HepG2 (cell line): ENCODE measurements around the gene BCL2L1. TPM values are rescaled to one million over a fixed set of nuclear protein-coding genes. Genes with fewer than 3 reads are reported as not detected.

Source experiments
- CAMTA2 ChIP-seq: sonication (generic); formaldehyde crosslinking; IDR thresholded peaks from 2 replicates; pipeline ENCODE4 v1.4.0; 2020; ENCODE audit warnings: mild to moderate bottlenecking, missing genetic modification reagents, borderline replicate concordance
- CHCHD3 ChIP-seq: sonication (generic); formaldehyde crosslinking; IDR thresholded peaks from 2 replicates; pipeline ENCODE4 v1.8.0; 2022; ENCODE audit warnings: mild to moderate bottlenecking, missing genetic modification reagents, moderate library complexity
- FOXK2 ChIP-seq: fragments of 450-650 bp; IDR thresholded peaks from 2 replicates; pipeline ENCODE4 v1.6.1; 2016
- HNF1B ChIP-seq: sonication (generic); formaldehyde crosslinking; IDR thresholded peaks from 2 replicates; pipeline ENCODE4 v1.5.1; 2020; ENCODE audit warnings: mild to moderate bottlenecking, moderate library complexity, missing genetic modification reagents
- IKZF1 ChIP-seq: fragments of 450-650 bp; IDR thresholded peaks from 2 replicates; pipeline ENCODE4 v1.7.1; 2016
- SCMH1 ChIP-seq: sonication (generic); formaldehyde crosslinking; IDR thresholded peaks from 2 replicates; pipeline ENCODE4 v1.9.0; 2021; ENCODE audit warnings: missing genetic modification reagents, mild to moderate bottlenecking, borderline replicate concordance
- SMYD3 ChIP-seq: sonication (generic); formaldehyde crosslinking; IDR thresholded peaks from 2 replicates; pipeline ENCODE4 v1.8.1; 2023; ENCODE audit warnings: mild to moderate bottlenecking, missing genetic modification reagents
- SP1 ChIP-seq, 2 experiments: fragments of 450-650 bp in 1 of 2; sonication (generic) in 1 of 2; formaldehyde crosslinking in 1 of 2; IDR thresholded peaks; 2 replicates each; pipeline versions ENCODE4 v1.4.0 to v1.6.1; 2016 to 2020; ENCODE audit warnings: missing genetic modification reagents in 1 of 2
- ZNF331 ChIP-seq: sonication (generic); formaldehyde crosslinking; IDR thresholded peaks from 2 replicates; pipeline ENCODE4 v1.4.0; 2020; ENCODE audit warnings: missing genetic modification reagents
- ZNF512B ChIP-seq: sonication (generic); formaldehyde crosslinking; IDR thresholded peaks from 2 replicates; pipeline ENCODE4 v1.5.1; 2020; ENCODE audit warnings: missing genetic modification reagents, mild to moderate bottlenecking, borderline replicate concordance
- ZNF546 ChIP-seq: sonication (generic); formaldehyde crosslinking; conservative IDR thresholded peaks from 2 replicates; pipeline ENCODE4 v1.8.1; 2023; ENCODE audit warnings: mild to moderate bottlenecking, missing genetic modification reagents
- ZNF766 ChIP-seq: sonication (generic); formaldehyde crosslinking; IDR thresholded peaks from 2 replicates; pipeline ENCODE4 v1.5.0; 2020; ENCODE audit warnings: missing genetic modification reagents, borderline replicate concordance
- polyA plus RNA-seq, 8 experiments: library from polyadenylated mRNA; depleted of rRNA in 3 of 8; stranded (reverse) in 7 of 8; unstranded in 1 of 8; fragments of >200 nt; fragmentation: Illumina TruSeq in 4 of 8; extraction: Trizol in 4 of 8; gene quantifications; 2 replicates each; pipeline versions ENCODE4 v1.2.1 to v1.2.3, GENCODE V29; 2011 to 2016; ENCODE audit warnings: low read depth in 4 of 8, missing spikeins in 1 of 8, mixed read lengths in 1 of 8; ENCODE audit not compliant: insufficient read depth in 1 of 8
- total RNA-seq, 5 experiments: library from RNA; depleted of rRNA; stranded (reverse); fragments of >200 nt; fragmentation: Illumina TruSeq; extraction: Trizol; gene quantifications; 2 replicates each; pipeline ENCODE4 v1.2.3, GENCODE V29; 2016; ENCODE audit warnings: low read depth in 1 of 5
- TF ChIP-seq, protein P1 (sequence below): sonication (generic); formaldehyde crosslinking; IDR thresholded peaks from 2 replicates; pipeline ENCODE4 v1.5.0; 2020; ENCODE audit warnings: mild to moderate bottlenecking, missing genetic modification reagents, borderline replicate concordance
- TF ChIP-seq, protein P2 (sequence below): IDR thresholded peaks from 2 replicates; pipeline ENCODE4 v1.6.1; 2016; ENCODE audit warnings: low read depth, borderline replicate concordance
- TF ChIP-seq, protein P3 (sequence below): sonication (generic); formaldehyde crosslinking; IDR thresholded peaks from 2 replicates; pipeline ENCODE4 v1.8.0; 2022; ENCODE audit warnings: missing genetic modification reagents, mild to moderate bottlenecking, borderline replicate concordance

Gene BCL2L1
- total and polyA plus RNA-seq, 2 of the 13 experiments (the other 11 are each of a cell fraction or from before 2014, with no cell fraction given) = 164 to 258 TPM

GRCh38 chr20:31679357-31680285 is 43.0 kb downstream of the BCL2L1 start (continued):
- TF ChIP-seq ZNF512B (CRISPR knock-in tag) (no peak), SMYD3 (CRISPR knock-in tag) (no peak), CAMTA2 (CRISPR knock-in tag) (0 out of 2 replicates have a peak, but pooled peaks have one; percentile 61), SP1 (IDR thresholded peaks at IDR 0.05) (no peak), SP1 (CRISPR knock-in tag; IDR thresholded peaks at IDR 0.05) (no peak), HNF1B (peak; percentile 71), ZNF331 (CRISPR knock-in tag) (peak; percentile 59; the same call in 1 of the 2 replicates), SCMH1 (CRISPR knock-in tag) (no peak), ZNF766 (CRISPR knock-in tag) (no peak), FOXK2 (no peak), CHCHD3 (CRISPR knock-in tag) (no peak), ZNF546 (no peak), IKZF1 (no peak)
- TF ChIP-seq, protein P1, sequence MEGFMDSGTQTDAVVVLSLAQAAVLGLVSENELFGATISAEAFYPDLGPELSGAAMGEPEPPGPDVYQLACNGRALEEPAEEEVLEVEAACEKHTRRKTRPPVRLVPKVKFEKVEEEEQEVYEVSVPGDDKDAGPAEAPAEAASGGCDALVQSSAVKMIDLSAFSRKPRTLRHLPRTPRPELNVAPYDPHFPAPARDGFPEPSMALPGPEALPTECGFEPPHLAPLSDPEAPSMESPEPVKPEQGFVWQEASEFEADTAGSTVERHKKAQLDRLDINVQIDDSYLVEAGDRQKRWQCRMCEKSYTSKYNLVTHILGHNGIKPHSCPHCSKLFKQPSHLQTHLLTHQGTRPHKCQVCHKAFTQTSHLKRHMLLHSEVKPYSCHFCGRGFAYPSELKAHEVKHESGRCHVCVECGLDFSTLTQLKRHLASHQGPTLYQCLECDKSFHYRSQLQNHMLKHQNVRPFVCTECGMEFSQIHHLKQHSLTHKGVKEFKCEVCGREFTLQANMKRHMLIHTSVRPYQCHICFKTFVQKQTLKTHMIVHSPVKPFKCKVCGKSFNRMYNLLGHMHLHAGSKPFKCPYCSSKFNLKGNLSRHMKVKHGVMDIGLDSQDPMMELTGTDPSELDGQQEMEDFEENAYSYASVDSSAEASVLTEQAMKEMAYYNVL (CRISPR knock-in tag) = no peak
- TF ChIP-seq, protein P2, sequence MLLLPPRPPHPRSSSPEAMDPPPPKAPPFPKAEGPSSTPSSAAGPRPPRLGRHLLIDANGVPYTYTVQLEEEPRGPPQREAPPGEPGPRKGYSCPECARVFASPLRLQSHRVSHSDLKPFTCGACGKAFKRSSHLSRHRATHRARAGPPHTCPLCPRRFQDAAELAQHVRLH (CRISPR knock-in tag) = no peak
- TF ChIP-seq, protein P3, sequence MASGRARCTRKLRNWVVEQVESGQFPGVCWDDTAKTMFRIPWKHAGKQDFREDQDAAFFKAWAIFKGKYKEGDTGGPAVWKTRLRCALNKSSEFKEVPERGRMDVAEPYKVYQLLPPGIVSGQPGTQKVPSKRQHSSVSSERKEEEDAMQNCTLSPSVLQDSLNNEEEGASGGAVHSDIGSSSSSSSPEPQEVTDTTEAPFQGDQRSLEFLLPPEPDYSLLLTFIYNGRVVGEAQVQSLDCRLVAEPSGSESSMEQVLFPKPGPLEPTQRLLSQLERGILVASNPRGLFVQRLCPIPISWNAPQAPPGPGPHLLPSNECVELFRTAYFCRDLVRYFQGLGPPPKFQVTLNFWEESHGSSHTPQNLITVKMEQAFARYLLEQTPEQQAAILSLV (CRISPR knock-in tag) = no peak
